GM21717 (cell line): ENCODE results near the gene RCE1.
A peak's percentile ranks its signal among the peaks of the same experiment; 100 is the strongest.

Experiments
- ATAC-seq: cut with Tn5 transposase; IDR thresholded peaks from one replicate; pipeline ENCODE4 v1.9.1; 2021; ENCODE audit warnings: mild to moderate bottlenecking, moderate library complexity; ENCODE audit not compliant: unreplicated experiment

RCE1 gene

GRCh38 chr11:66844496-66845142 lies 1.4 kb downstream of the RCE1 start:
- ATAC-seq: no peak

GRCh38 chr11:66845143-66845875 lies 2.1 kb downstream of the RCE1 start:
- ATAC-seq: no peak

GRCh38 chr11:66845876-66846212 lies 2.6 kb downstream of the RCE1 start:
- ATAC-seq: no peak

- no peak for ATAC-seq
Measured at GRCh38 chr11:66846671-66847091, 3.4 kb downstream of the RCE1 start.

- no peak for ATAC-seq
Measured at GRCh38 chr11:66847461-66848232, 4.4 kb downstream of the RCE1 start.

GRCh38 chr11:66848671-66849500 lies 5.6 kb downstream of the RCE1 start:
- no peak for ATAC-seq

- ATAC-seq: no peak
Measured at GRCh38 chr11:66849501-66850234, 6.4 kb downstream of the RCE1 start.

GRCh38 chr11:66850235-66850587 lies 7.0 kb downstream of the RCE1 start:
- no peak for ATAC-seq

GRCh38 chr11:66850588-66851238 lies 7.5 kb downstream of the RCE1 start:
- no peak for ATAC-seq

- ATAC-seq: no peak
Measured at GRCh38 chr11:66851239-66851596, 8.0 kb downstream of the RCE1 start.

- no peak for ATAC-seq
Measured at GRCh38 chr11:66851698-66852465, 8.6 kb downstream of the RCE1 start.

GRCh38 chr11:66852466-66853241 lies 9.4 kb downstream of the RCE1 start:
- no peak for ATAC-seq

GRCh38 chr11:66853242-66854229 lies 10.3 kb downstream of the RCE1 start:
- ATAC-seq: no peak

- ATAC-seq: no peak
Measured at GRCh38 chr11:66854231-66854661, 11.0 kb downstream of the RCE1 start.

- no peak for ATAC-seq
Measured at GRCh38 chr11:66854729-66855211, 11.5 kb downstream of the RCE1 start.

- ATAC-seq: peak; percentile 49
Measured at GRCh38 chr11:66855574-66856495, 12.6 kb downstream of the RCE1 start.
